Keratinocyte (primary cell): ENCODE results near the gene PLD4.

Experiments used
- CTCF ChIP-seq, 3 experiments: IDR thresholded peaks in 1 of 3; conservative IDR thresholded peaks in 1 of 3; optimal IDR thresholded peaks in 1 of 3; 2 replicates in 2 of 3; 3 replicates in 1 of 3; pipeline versions ENCODE3 to v1.5.1; 2011; ENCODE audit warnings: low read length in 3 of 3, mild to moderate bottlenecking in 3 of 3, moderate library complexity in 2 of 3, control low read depth in 1 of 3, inconsistent platforms in 1 of 3; ENCODE audit not compliant: insufficient read depth in 2 of 3; ENCODE audit errors: extremely low read depth in 1 of 3
- EZH2 ChIP-seq: IDR thresholded peaks from one replicate; pipeline ENCODE4 v1.6.1; 2012; ENCODE audit warnings: inconsistent platforms, mild to moderate bottlenecking, low read length, moderate library complexity

GRCh38 chr14:104937694-104938365 is 13.2 kb downstream of the PLD4 start:
- no peak for TF ChIP-seq CTCF (optimal IDR thresholded peaks at IDR 0.05 in 1 of 3, IDR thresholded peaks at IDR 0.05 in 1 of 3, conservative IDR thresholded peaks at IDR 0.05 in 1 of 3; ENCODE audit: extremely low read depth in 1 of 3, insufficient read depth in 2 of 3, low read length in 3 of 3)
- TF ChIP-seq EZH2, result no peak
